ENCODE data around the gene ZSCAN18.

DNA sequence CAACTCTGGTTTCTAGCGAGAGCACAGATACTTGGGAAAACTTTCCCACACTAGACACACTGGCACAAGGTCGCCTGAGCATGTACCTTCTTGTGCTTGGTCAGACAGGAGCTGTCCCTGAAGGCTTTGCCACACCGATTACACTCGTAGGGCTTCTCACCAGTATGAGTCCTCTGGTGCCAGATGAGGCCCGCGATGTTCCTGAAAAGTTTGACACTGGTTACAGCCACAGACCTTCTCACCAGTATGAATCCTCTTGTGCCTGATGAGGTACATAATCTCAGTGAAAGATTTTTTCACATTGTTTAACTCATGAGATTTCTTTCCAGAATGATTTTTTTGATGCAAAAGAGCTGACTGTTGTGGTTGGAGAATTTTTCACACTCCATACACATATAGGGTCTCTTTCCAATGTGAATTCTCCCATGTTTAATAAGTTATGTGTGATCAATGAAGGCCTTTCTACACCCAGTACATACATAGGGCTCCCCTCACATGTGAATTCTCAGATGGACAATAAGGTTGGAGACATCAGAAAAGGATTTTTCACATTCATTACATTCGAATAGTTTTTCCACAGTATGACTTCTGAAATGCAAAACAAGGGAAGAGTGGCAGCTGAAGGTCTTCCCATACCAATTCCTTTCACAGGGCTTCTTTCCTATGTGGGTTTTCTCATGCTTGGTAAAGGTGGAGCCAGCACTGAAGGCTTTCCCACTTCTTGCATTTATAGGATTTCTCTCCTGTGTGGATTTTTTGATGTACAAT lies 9.9 kb upstream of the ZSCAN18 start:
- TF ChIP-seq, protein P1, sequence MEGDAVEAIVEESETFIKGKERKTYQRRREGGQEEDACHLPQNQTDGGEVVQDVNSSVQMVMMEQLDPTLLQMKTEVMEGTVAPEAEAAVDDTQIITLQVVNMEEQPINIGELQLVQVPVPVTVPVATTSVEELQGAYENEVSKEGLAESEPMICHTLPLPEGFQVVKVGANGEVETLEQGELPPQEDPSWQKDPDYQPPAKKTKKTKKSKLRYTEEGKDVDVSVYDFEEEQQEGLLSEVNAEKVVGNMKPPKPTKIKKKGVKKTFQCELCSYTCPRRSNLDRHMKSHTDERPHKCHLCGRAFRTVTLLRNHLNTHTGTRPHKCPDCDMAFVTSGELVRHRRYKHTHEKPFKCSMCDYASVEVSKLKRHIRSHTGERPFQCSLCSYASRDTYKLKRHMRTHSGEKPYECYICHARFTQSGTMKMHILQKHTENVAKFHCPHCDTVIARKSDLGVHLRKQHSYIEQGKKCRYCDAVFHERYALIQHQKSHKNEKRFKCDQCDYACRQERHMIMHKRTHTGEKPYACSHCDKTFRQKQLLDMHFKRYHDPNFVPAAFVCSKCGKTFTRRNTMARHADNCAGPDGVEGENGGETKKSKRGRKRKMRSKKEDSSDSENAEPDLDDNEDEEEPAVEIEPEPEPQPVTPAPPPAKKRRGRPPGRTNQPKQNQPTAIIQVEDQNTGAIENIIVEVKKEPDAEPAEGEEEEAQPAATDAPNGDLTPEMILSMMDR (IDR thresholded peaks at IDR 0.05): no peak
- no peak for TF ChIP-seq POLR2A (IDR thresholded peaks at IDR 0.05)
